GM23338 (cell line): ENCODE results near the gene ZNF121. TPM values are rescaled to one million over a fixed set of nuclear protein-coding genes. Genes with fewer than 3 reads are reported as not detected.
"Not testable (repeated sequence)": the region's sequence is repeated elsewhere in the genome, so short reads cannot be mapped to it uniquely, and the experiment has no call there.

Source experiments
- ATAC-seq: fragments of 200-7000 bp; cut with Tn5 transposase; 3 replicates; pipeline ENCODE4 v1.9.1; 2020
- DNase-seq: peaks from one replicate; pipeline ENCODE4 v3.0.0-alpha.2; 2015; ENCODE audit warnings: low spot score
- H2AFZ ChIP-seq: fragments of 200-600 bp; sonication (generic); 2 replicates; pipeline ENCODE4 v1.8.0; 2016; ENCODE audit warnings: antibody characterized with exemption, mild to moderate bottlenecking, moderate library complexity
- H3F3A ChIP-seq: fragments of 200-600 bp; sonication (generic); replicated peaks from 2 replicates; pipeline ENCODE4 v1.8.0; 2017; ENCODE audit warnings: antibody characterized with exemption, mixed run types, low read depth
- H3K27ac ChIP-seq: fragments of 200-600 bp; sonication (generic); 2 replicates; pipeline ENCODE4 v1.6.1; 2016; ENCODE audit warnings: low read depth
- H3K27me3 ChIP-seq: fragments of 200-600 bp; sonication (generic); 2 replicates; pipeline ENCODE4 v1.8.0; 2016; ENCODE audit warnings: mild to moderate bottlenecking, mixed run types, moderate library complexity; ENCODE audit not compliant: insufficient read depth
- H3K36me3 ChIP-seq: fragments of 200-600 bp; sonication (generic); 2 replicates; pipeline ENCODE4 v1.8.0; 2016; ENCODE audit warnings: mild to moderate bottlenecking; ENCODE audit not compliant: insufficient read depth
- H3K4me1 ChIP-seq: fragments of 200-600 bp; sonication (generic); 2 replicates; pipeline ENCODE4 v1.8.0; 2016; ENCODE audit warnings: mild to moderate bottlenecking, moderate library complexity; ENCODE audit not compliant: insufficient read depth
- H3K4me2 ChIP-seq: fragments of 200-600 bp; sonication (generic); 2 replicates; pipeline ENCODE4 v1.7.1; 2017; ENCODE audit warnings: mixed run types
- H3K4me3 ChIP-seq: fragments of 200-600 bp; sonication (generic); 2 replicates; pipeline ENCODE4 v1.6.1; 2016; ENCODE audit warnings: mixed run types
- H3K79me2 ChIP-seq: fragments of 200-600 bp; sonication (generic); replicated peaks from 2 replicates; pipeline ENCODE4 v1.8.0; 2017; ENCODE audit warnings: mild to moderate bottlenecking; ENCODE audit not compliant: insufficient read depth
- H3K9me2 ChIP-seq: fragments of 200-600 bp; sonication (generic); 2 replicates; pipeline ENCODE4 v1.8.0; 2017; ENCODE audit not compliant: insufficient read depth
- H4K20me1 ChIP-seq: fragments of 200-600 bp; sonication (generic); replicated peaks from 2 replicates; pipeline ENCODE4 v1.8.0; 2017; ENCODE audit warnings: mild to moderate bottlenecking; ENCODE audit not compliant: insufficient read depth
- H3K27ac Mint-ChIP-seq: 2 replicates; pipeline ENCODE4 v1.8.0; 2020; ENCODE audit warnings: inconsistent platforms, mild to moderate bottlenecking, moderate library complexity, mixed read lengths
- H3K27me3 Mint-ChIP-seq: 3 replicates; pipeline ENCODE4 v1.8.0; 2022; ENCODE audit warnings: low read depth, mild to moderate bottlenecking, moderate library complexity, mixed read lengths, inconsistent platforms; ENCODE audit not compliant: insufficient read depth, poor library complexity
- H3K36me3 Mint-ChIP-seq: 3 replicates; pipeline ENCODE4 v1.8.0; 2021; ENCODE audit warnings: low read depth, mild to moderate bottlenecking, inconsistent platforms, moderate library complexity, mixed read lengths
- H3K4me1 Mint-ChIP-seq: 3 replicates; pipeline ENCODE4 v1.8.0; 2020; ENCODE audit warnings: mild to moderate bottlenecking, inconsistent platforms, mixed read lengths
- H3K4me3 Mint-ChIP-seq: 3 replicates; pipeline ENCODE4 v1.8.0; 2021; ENCODE audit warnings: moderate library complexity, mild to moderate bottlenecking, inconsistent platforms, mixed read lengths
- H3K9me3 Mint-ChIP-seq: 3 replicates; pipeline ENCODE4 v1.8.0; 2020; ENCODE audit warnings: moderate library complexity, mild to moderate bottlenecking, inconsistent platforms, mixed read lengths
- CREB1 ChIP-seq: fragments of 250-450 bp; sonication (Bioruptor Pico); IDR thresholded peaks from 2 replicates; pipeline ENCODE4 v1.5.0; 2020; ENCODE audit warnings: low read depth, mild to moderate bottlenecking, moderate library complexity
- EZH2 ChIP-seq: fragments of 200-600 bp; sonication (generic); IDR thresholded peaks from one replicate; pipeline ENCODE4 v1.8.0; 2017; ENCODE audit warnings: antibody characterized with exemption, mild to moderate bottlenecking, low read depth; ENCODE audit not compliant: unreplicated experiment
- JUNB ChIP-seq: IDR thresholded peaks from one replicate; pipeline ENCODE4 v1.6.1; 2016; ENCODE audit warnings: antibody characterized with exemption; ENCODE audit not compliant: unreplicated experiment
- POLR2AphosphoS5 ChIP-seq: IDR thresholded peaks from 2 replicates; pipeline ENCODE4 v1.6.1; 2016; ENCODE audit warnings: antibody characterized with exemption, low read depth
- STAT1 ChIP-seq: IDR thresholded peaks from one replicate; pipeline ENCODE4 v1.6.1; 2016; ENCODE audit warnings: antibody characterized with exemption; ENCODE audit not compliant: unreplicated experiment
- polyA plus RNA-seq: library from polyadenylated mRNA; unstranded; fragments of >200 nt; fragmentation: Nextera tagmentation; extraction: Ambion mirVana; gene quantifications from 2 replicates; pipeline ENCODE4 v1.2.1, GENCODE V29; 2016
- total RNA-seq: library from RNA; depleted of rRNA; stranded (reverse); fragments of >200 nt; shearing (Covaris generic); gene quantifications from 2 replicates; pipeline ENCODE4 v1.2.3, GENCODE V29; 2014
- TF ChIP-seq, protein P1 (sequence below), 2 experiments: fragments of 200-600 bp in 1 of 2; sonication (generic) in 1 of 2; conservative IDR thresholded peaks; 2 replicates each; pipeline versions ENCODE4 v1.5.1 to v1.6.1; 2016 to 2017; ENCODE audit warnings: antibody characterized with exemption in 2 of 2, low read depth in 2 of 2, mild to moderate bottlenecking in 2 of 2, moderate library complexity in 1 of 2
- TF ChIP-seq, protein P2 (sequence below): IDR thresholded peaks from one replicate; pipeline ENCODE4 v1.6.1; 2018; ENCODE audit warnings: antibody characterized with exemption; ENCODE audit not compliant: unreplicated experiment
- TF ChIP-seq, protein P3 (sequence below): IDR thresholded peaks from 2 replicates; pipeline ENCODE4 v1.6.1; 2016; ENCODE audit warnings: antibody characterized with exemption

ZNF121 gene
- total and polyA plus RNA-seq, 2 experiments from 2014 or later = 50.8 to 252 TPM

DNA sequence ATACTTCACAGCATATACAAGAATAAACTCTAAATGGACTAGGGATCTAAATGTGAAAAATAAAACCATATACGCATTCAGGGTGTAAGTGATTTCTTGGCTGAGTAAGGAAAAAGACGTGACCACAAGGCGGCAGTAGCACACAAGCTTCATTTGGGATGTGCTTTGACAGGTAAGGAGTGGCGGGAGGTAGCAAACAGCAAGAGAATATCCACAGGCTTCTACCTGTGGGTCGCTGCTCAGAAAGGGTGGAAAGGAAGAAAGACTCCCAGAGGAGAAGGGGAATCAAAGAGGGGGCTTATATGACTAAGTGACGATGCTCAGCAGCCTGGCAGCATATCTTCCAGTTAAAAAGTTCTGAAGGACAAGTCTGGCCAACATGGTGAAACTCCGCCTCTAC, 2.5 kb upstream of the ZNF121 start:
- Histone ChIP-seq H3K27ac (no peak overlapping the region), H3K4me1 (peaks cover 28% of the 10 kb centered on the region), H3F3A (no peaks in the 10 kb centered on the region), H3K79me2 (peaks cover 38% of the 10 kb centered on the region), H3K4me2 (no peak overlapping the region), H3K27me3 (no peaks in the 10 kb centered on the region), H2AFZ (no peak overlapping the region), H3K36me3 (no peaks in the 10 kb centered on the region), H3K9me2 (peaks cover 11% of the 10 kb centered on the region; the same call in 1 of the 2 replicates), H4K20me1 (peaks cover 2% of the 10 kb centered on the region), H3K4me3 (no peak overlapping the region)
- peak; percentile 91 for DNase-seq
- Mint-ChIP-seq H3K27ac (no peak overlapping the region), H3K27me3 (peaks cover 20% of the 10 kb centered on the region), H3K4me1 (peaks cover 26% of the 10 kb centered on the region), H3K4me3 (no peak overlapping the region), H3K9me3 (peaks cover 13% of the 10 kb centered on the region; the same call in 2 of the 3 replicates), H3K36me3 (peaks cover 18% of the 10 kb centered on the region)
- ATAC-seq = peak; percentile 44
- TF ChIP-seq, protein P1, sequence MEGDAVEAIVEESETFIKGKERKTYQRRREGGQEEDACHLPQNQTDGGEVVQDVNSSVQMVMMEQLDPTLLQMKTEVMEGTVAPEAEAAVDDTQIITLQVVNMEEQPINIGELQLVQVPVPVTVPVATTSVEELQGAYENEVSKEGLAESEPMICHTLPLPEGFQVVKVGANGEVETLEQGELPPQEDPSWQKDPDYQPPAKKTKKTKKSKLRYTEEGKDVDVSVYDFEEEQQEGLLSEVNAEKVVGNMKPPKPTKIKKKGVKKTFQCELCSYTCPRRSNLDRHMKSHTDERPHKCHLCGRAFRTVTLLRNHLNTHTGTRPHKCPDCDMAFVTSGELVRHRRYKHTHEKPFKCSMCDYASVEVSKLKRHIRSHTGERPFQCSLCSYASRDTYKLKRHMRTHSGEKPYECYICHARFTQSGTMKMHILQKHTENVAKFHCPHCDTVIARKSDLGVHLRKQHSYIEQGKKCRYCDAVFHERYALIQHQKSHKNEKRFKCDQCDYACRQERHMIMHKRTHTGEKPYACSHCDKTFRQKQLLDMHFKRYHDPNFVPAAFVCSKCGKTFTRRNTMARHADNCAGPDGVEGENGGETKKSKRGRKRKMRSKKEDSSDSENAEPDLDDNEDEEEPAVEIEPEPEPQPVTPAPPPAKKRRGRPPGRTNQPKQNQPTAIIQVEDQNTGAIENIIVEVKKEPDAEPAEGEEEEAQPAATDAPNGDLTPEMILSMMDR (conservative IDR thresholded peaks at IDR 0.05; ENCODE audit: low read depth in 2 of 2) = peak; percentile 92 to 93
- TF ChIP-seq JUNB = no peak

DNA sequence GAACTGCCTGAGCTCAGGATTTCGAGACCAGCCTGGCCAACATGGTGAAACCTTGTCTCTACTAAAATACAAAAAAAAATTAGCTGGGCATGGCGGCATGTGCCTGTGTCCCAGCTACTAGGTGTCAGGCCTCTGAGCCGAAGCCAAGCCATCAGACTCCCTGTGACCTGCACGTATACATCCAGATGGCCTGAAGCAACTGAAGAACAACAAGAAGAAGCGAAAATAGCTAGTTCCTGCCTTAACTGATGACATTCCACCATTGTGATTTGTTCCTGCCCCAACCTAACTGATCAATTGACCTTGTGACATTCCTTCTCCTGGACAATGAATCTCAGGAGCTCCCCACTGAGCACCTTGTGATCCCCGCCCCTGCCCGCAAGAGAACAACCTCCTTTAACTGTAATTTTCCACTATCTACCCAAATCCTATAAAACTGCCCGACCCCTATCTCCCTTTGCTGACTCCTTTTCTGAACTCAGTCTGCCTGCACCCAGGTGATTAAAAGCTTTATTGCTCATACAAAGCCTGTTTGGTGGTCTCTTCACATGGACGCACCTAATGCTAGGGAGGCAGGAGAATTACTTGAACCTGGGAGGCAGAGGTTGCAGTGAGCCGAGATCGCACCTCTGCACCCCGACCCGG, 2.1 kb downstream of the ZNF121 start:
- H3K36me3 ChIP-seq, H3K27me3 ChIP-seq, H3F3A ChIP-seq, H3K9me2 ChIP-seq, H2AFZ ChIP-seq: not testable (repeated sequence)
- Histone ChIP-seq H3K4me1 (peaks cover 52% of the 10 kb centered on the region), H3K4me3 (peak overlapping the region; percentile 91), H3K27ac (peak overlapping the region; percentile 97), H3K79me2 (peaks cover 84% of the 10 kb centered on the region), H4K20me1 (peaks cover 47% of the 10 kb centered on the region), H3K4me2 (peak overlapping the region; percentile 92)
- Mint-ChIP-seq H3K4me1 (peaks cover 38% of the 10 kb centered on the region), H3K36me3 (peaks cover 63% of the 10 kb centered on the region), H3K9me3 (peaks cover 27% of the 10 kb centered on the region), H3K4me3 (peak overlapping the region; percentile 83), H3K27ac (peak overlapping the region; percentile 90), H3K27me3 (peaks cover 16% of the 10 kb centered on the region)
- ATAC-seq (peak; percentile 5; the same call in 1 of the 3 replicates), DNase-seq (peak; percentile 50)
- TF ChIP-seq POLR2AphosphoS5 = 0 out of 2 replicates have a peak, but pooled peaks have one; percentile 9

DNA sequence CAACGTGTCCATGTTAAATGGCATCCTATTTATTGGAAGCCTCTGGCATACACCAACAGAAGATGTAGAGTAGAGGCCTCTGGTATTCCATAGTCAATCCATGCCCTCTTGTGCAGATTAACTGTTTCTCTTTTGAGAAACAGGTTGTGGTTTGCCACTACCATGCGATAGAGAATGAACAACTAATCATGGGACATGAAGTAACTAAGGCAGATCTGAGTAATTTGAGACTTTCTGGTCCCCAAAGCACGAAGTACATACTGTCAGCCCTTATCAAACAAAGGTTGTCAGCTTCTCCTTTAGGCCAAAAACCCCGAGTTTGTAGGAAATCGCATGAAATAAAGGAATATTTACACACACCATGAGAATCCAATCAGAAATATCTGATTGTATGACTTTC, 3.6 kb downstream of the ZNF121 start:
- Mint-ChIP-seq H3K36me3 (peaks cover 78% of the 10 kb centered on the region), H3K4me1 (peaks cover 38% of the 10 kb centered on the region), H3K9me3 (peaks cover 42% of the 10 kb centered on the region), H3K27ac (no peak overlapping the region), H3K27me3 (peaks cover 19% of the 10 kb centered on the region), H3K4me3 (peak overlapping the region; percentile 83)
- Histone ChIP-seq H2AFZ (no peak overlapping the region), H4K20me1 (peaks cover 60% of the 10 kb centered on the region), H3K27ac (peak overlapping the region; percentile 94), H3F3A (no peaks in the 10 kb centered on the region), H3K27me3 (no peaks in the 10 kb centered on the region), H3K4me2 (peak overlapping the region; percentile 92), H3K79me2 (peaks cover 96% of the 10 kb centered on the region), H3K36me3 (no peaks in the 10 kb centered on the region; the same call in 1 of the 2 replicates), H3K4me3 (peak overlapping the region; percentile 91), H3K4me1 (peaks cover 63% of the 10 kb centered on the region), H3K9me2 (no peaks in the 10 kb centered on the region)
- TF ChIP-seq, protein P2, sequence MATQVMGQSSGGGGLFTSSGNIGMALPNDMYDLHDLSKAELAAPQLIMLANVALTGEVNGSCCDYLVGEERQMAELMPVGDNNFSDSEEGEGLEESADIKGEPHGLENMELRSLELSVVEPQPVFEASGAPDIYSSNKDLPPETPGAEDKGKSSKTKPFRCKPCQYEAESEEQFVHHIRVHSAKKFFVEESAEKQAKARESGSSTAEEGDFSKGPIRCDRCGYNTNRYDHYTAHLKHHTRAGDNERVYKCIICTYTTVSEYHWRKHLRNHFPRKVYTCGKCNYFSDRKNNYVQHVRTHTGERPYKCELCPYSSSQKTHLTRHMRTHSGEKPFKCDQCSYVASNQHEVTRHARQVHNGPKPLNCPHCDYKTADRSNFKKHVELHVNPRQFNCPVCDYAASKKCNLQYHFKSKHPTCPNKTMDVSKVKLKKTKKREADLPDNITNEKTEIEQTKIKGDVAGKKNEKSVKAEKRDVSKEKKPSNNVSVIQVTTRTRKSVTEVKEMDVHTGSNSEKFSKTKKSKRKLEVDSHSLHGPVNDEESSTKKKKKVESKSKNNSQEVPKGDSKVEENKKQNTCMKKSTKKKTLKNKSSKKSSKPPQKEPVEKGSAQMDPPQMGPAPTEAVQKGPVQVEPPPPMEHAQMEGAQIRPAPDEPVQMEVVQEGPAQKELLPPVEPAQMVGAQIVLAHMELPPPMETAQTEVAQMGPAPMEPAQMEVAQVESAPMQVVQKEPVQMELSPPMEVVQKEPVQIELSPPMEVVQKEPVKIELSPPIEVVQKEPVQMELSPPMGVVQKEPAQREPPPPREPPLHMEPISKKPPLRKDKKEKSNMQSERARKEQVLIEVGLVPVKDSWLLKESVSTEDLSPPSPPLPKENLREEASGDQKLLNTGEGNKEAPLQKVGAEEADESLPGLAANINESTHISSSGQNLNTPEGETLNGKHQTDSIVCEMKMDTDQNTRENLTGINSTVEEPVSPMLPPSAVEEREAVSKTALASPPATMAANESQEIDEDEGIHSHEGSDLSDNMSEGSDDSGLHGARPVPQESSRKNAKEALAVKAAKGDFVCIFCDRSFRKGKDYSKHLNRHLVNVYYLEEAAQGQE = no peak
- TF ChIP-seq CREB1 (CRISPR knock-in tag) (no peak), EZH2 (no peak), STAT1 (no peak), POLR2AphosphoS5 (no peak)
- TF ChIP-seq, protein P3, sequence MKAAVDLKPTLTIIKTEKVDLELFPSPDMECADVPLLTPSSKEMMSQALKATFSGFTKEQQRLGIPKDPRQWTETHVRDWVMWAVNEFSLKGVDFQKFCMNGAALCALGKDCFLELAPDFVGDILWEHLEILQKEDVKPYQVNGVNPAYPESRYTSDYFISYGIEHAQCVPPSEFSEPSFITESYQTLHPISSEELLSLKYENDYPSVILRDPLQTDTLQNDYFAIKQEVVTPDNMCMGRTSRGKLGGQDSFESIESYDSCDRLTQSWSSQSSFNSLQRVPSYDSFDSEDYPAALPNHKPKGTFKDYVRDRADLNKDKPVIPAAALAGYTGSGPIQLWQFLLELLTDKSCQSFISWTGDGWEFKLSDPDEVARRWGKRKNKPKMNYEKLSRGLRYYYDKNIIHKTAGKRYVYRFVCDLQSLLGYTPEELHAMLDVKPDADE = no peak
- TF ChIP-seq, protein P1 (conservative IDR thresholded peaks at IDR 0.05; ENCODE audit: low read depth in 2 of 2) = no peak
- no peak for ATAC-seq
- DNase-seq = no peak
